Caco-2 (cell line): ENCODE data around the gene MLLT10. TPM values are rescaled to one million over a fixed set of nuclear protein-coding genes. Genes with fewer than 3 reads are reported as not detected.

Source experiments
- BruUV-seq: library from RNA; stranded (reverse); fragments of 400-500 nt; replicated peaks from 2 replicates; lab custom pipeline; 2021; lab: Mats Ljungman, UMichigan
- CTCF ChIA-PET: fragments of 300-600 bp; sonication (Branson Sonifier 250); formaldehyde crosslinking; loops from one replicate; lab custom pipeline; 2022; ENCODE audit warnings: antibody characterized with exemption; lab: Charles Lee
- POLR2A ChIA-PET: fragments of 300-600 bp; sonication (Branson Sonifier 250); formaldehyde crosslinking; loops from one replicate; lab custom pipeline; 2022; ENCODE audit warnings: antibody characterized with exemption; lab: Charles Lee
- DNase-seq, 2 experiments: peaks; one replicate each; pipeline versions ENCODE4 v3.0.0 to v3.0.0-alpha.2; 2020 to 2022
- H3K27me3 ChIP-seq: replicated peaks from 2 replicates; pipeline ENCODE4 v1.6.0; 2011; ENCODE audit warnings: low read length; ENCODE audit not compliant: control insufficient read depth, insufficient read depth
- H3K36me3 ChIP-seq: 2 replicates; pipeline ENCODE4 v1.5.1; 2011; ENCODE audit warnings: low read length; ENCODE audit not compliant: control insufficient read depth, insufficient read depth
- H3K4me1 ChIP-seq: fragments of 250-450 bp; sonication (Bioruptor Pico); 2 replicates; pipeline ENCODE4 v1.5.1; 2020; ENCODE audit warnings: mild to moderate bottlenecking
- H3K4me3 ChIP-seq: 2 replicates; pipeline ENCODE4 v1.5.1; 2011; ENCODE audit warnings: low read depth, mild to moderate bottlenecking, control low read depth, low read length
- H3K9me3 ChIP-seq: fragments of 250-450 bp; sonication (Bioruptor Pico); 2 replicates; pipeline ENCODE4 v1.5.1; 2020; ENCODE audit warnings: mild to moderate bottlenecking, moderate library complexity
- H3K27ac Mint-ChIP-seq: one replicate; pipeline ENCODE4 v1.8.0; 2022; ENCODE audit warnings: mixed read lengths; ENCODE audit not compliant: unreplicated experiment
- H3K27me3 Mint-ChIP-seq: one replicate; pipeline ENCODE4 v1.8.0; 2022; ENCODE audit warnings: mixed read lengths; ENCODE audit not compliant: insufficient read depth, unreplicated experiment
- H3K36me3 Mint-ChIP-seq: one replicate; pipeline ENCODE4 v1.8.0; 2022; ENCODE audit warnings: mild to moderate bottlenecking, mixed read lengths; ENCODE audit not compliant: insufficient read depth, unreplicated experiment
- H3K4me1 Mint-ChIP-seq: one replicate; pipeline ENCODE4 v1.8.0; 2022; ENCODE audit warnings: low read depth, mixed read lengths; ENCODE audit not compliant: unreplicated experiment
- H3K4me3 Mint-ChIP-seq: one replicate; pipeline ENCODE4 v1.8.0; 2022; ENCODE audit warnings: mild to moderate bottlenecking, moderate library complexity, mixed read lengths; ENCODE audit not compliant: unreplicated experiment
- H3K9me3 Mint-ChIP-seq: one replicate; pipeline ENCODE4 v1.8.0; 2022; ENCODE audit warnings: mixed read lengths; ENCODE audit not compliant: unreplicated experiment
- CTCF ChIP-seq, 2 experiments: fragments of 200-600 bp in 1 of 2; IDR thresholded peaks; 1 replicate in 1 of 2; 2 replicates in 1 of 2; pipeline versions ENCODE4 v1.5.1 to v1.8.0; 2011 to 2022; ENCODE audit warnings: antibody characterized with exemption in 1 of 2, control low read depth in 1 of 2, inconsistent platforms in 1 of 2, low read depth in 1 of 2, low read length in 1 of 2, mild to moderate bottlenecking in 1 of 2, moderate library complexity in 1 of 2; ENCODE audit not compliant: insufficient read depth in 1 of 2, severe bottlenecking in 1 of 2, unreplicated experiment in 1 of 2
- intact Hi-C: fragments of 100-400 bp; cut with micrococcal nuclease; formaldehyde crosslinking; loops from one replicate; pipeline ENCODE4 v1.10.0; 2022; ENCODE audit not compliant: unreplicated experiment
- total RNA-seq: library from RNA; stranded (reverse); gene quantifications from 2 replicates; pipeline ENCODE4 v1.2.3, GENCODE V29; 2022

The MLLT10 gene
- total RNA-seq, 1 experiment from 2014 or later: 84.3 TPM

GRCh38 chr10:21661935-21662334 is 127.9 kb downstream of the MLLT10 start:
- H3K27ac Mint-ChIP-seq: no peak overlapping the region
- Histone ChIP-seq H3K36me3 (no peaks in the 10 kb centered on the region), H3K4me1 (no peaks in the 10 kb centered on the region), H3K4me3 (no peak overlapping the region), H3K27me3 (no peaks in the 10 kb centered on the region), H3K9me3 (no peaks in the 10 kb centered on the region)
- no peak overlapping the region for H3K4me3 Mint-ChIP-seq
- TF ChIP-seq CTCF (IDR thresholded peaks at IDR 0.05; ENCODE audit: insufficient read depth in 1 of 2, low read depth in 1 of 2, low read length in 1 of 2, severe bottlenecking in 1 of 2, unreplicated experiment in 1 of 2): no peak
- intact Hi-C loops: no loop called here
- peaks cover 36% of the 10 kb centered on the region for H3K36me3 Mint-ChIP-seq
- no TSS peak for BruUV-seq
- no peak for DNase-seq
- CTCF ChIA-PET: no interaction called here
- H3K9me3 Mint-ChIP-seq: no peaks in the 10 kb centered on the region
- no peaks in the 10 kb centered on the region for H3K27me3 Mint-ChIP-seq
- POLR2A ChIA-PET: no interaction called here
- H3K4me1 Mint-ChIP-seq: peaks cover 24% of the 10 kb centered on the region

- H3K27ac Mint-ChIP-seq: no peak overlapping the region
- H3K9me3 Mint-ChIP-seq: no peaks in the 10 kb centered on the region
- POLR2A ChIA-PET: no interaction called here
- intact Hi-C loops: no loop called here
- TF ChIP-seq CTCF (IDR thresholded peaks at IDR 0.05; ENCODE audit: insufficient read depth in 1 of 2, low read depth in 1 of 2, low read length in 1 of 2, severe bottlenecking in 1 of 2, unreplicated experiment in 1 of 2): no peak
- Histone ChIP-seq H3K9me3 (no peaks in the 10 kb centered on the region), H3K36me3 (no peaks in the 10 kb centered on the region), H3K4me3 (no peak overlapping the region), H3K27me3 (no peaks in the 10 kb centered on the region), H3K4me1 (no peaks in the 10 kb centered on the region)
- BruUV-seq: no TSS peak
- peaks cover 36% of the 10 kb centered on the region for H3K36me3 Mint-ChIP-seq
- no peak overlapping the region for H3K4me3 Mint-ChIP-seq
- no peaks in the 10 kb centered on the region for H3K27me3 Mint-ChIP-seq
- CTCF ChIA-PET: interaction anchor here (0.8 to 0.9 kb wide), 2 partner anchors 11 to 177 kb away, joined by 3 read pairs; no protein-coding TSS in a partner anchor
- H3K4me1 Mint-ChIP-seq: peaks cover 24% of the 10 kb centered on the region
- no peak for DNase-seq
These were observed 128.6 kb downstream of the MLLT10 start for GRCh38 chr10:21662635-21663034.

- ChIA-PET POLR2A (no interaction called here), CTCF (no interaction called here)
- H3K27ac Mint-ChIP-seq: no peak overlapping the region
- Histone ChIP-seq H3K36me3 (no peaks in the 10 kb centered on the region; the same call in 1 of the 2 replicates), H3K4me1 (0 out of 2 replicates have a peak, but pooled peaks cover 3% of the 10 kb centered on the region), H3K27me3 (no peaks in the 10 kb centered on the region), H3K9me3 (no peaks in the 10 kb centered on the region), H3K4me3 (no peak overlapping the region)
- H3K27me3 Mint-ChIP-seq: no peaks in the 10 kb centered on the region
- peaks cover 29% of the 10 kb centered on the region for H3K4me1 Mint-ChIP-seq
- no peak for DNase-seq
- H3K4me3 Mint-ChIP-seq: no peak overlapping the region
- no peaks in the 10 kb centered on the region for H3K9me3 Mint-ChIP-seq
- peaks cover 52% of the 10 kb centered on the region for H3K36me3 Mint-ChIP-seq
- BruUV-seq: no TSS peak
- TF ChIP-seq CTCF (IDR thresholded peaks at IDR 0.05; ENCODE audit: insufficient read depth in 1 of 2, low read depth in 1 of 2, low read length in 1 of 2, severe bottlenecking in 1 of 2, unreplicated experiment in 1 of 2): no peak
- intact Hi-C loops: no loop called here
These were observed 134.8 kb downstream of the MLLT10 start for GRCh38 chr10:21668831-21669230.
